Lower leg skin (tissue), 3 donors: ENCODE data around the gene GIT2.

Experiments
- CTCF ChIP-seq, 3 donors: fragments of 450-650 bp; IDR thresholded peaks; one replicate each; pipeline ENCODE4 v1.5.1; 2016; ENCODE audit warnings: antibody characterized with exemption in 3 of 3, mild to moderate bottlenecking in 3 of 3, moderate library complexity in 2 of 3
- POLR2A ChIP-seq, 2 donors: fragments of 450-650 bp; IDR thresholded peaks; one replicate each; pipeline ENCODE4 v1.6.1; 2016 to 2017; ENCODE audit warnings: antibody characterized with exemption in 2 of 2, mild to moderate bottlenecking in 1 of 2, moderate library complexity in 1 of 2

DNA sequence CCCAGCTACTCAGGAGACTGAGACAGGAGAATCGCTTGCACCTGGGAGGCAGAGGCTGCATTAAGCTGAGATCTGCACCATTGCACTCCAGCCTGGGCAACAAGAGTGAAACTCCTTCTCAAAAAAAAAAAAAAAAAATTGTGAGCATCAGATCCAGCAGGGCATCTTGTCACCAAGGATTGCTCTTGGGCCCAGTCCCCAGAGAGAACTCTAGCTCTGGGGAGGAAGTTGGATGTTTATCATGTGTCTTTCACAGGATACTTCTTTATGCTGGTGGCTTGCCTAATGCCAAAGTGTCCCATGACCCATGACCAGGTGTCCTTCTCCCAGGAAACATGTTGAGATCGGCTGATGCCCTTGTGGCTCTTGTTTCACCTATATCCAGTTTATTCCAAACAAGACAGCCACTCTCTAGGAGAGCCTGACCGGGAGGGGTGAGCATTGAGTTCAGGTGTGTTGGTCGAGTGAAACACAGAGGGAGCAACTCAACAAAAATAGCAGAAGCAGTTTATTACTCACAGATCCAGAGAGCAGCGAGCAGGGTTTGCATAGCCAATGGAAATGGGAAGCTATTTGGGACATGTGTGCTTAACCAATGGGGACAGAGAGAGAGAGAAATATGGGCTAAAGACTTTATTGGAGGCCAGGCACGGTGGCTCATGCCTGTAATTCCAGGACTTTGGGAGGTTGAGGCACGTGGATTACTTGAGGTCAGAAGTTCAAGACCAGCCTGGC is 102.7 kb downstream of the GIT2 start:
- TF ChIP-seq CTCF (IDR thresholded peaks at IDR 0.05) (no peak), POLR2A (IDR thresholded peaks at IDR 0.05) (no peak)
